Left lung (tissue), 10 donors: ENCODE results near the gene ME2. TPM values are rescaled to one million over a fixed set of nuclear protein-coding genes. Genes with fewer than 3 reads are reported as not detected.

Source experiments
- ATAC-seq: fragments of 200-7000 bp; cut with Tn5 transposase; one replicate; pipeline ENCODE4 v1.9.1; 2020; ENCODE audit warnings: moderate library complexity
- DNase-seq, 4 donors: peaks; one replicate each; pipeline ENCODE4 v3.0.0-alpha.2; 2013 to 2020
- H3K27ac ChIP-seq, 2 donors: fragments of 200-600 bp; sonication (generic) in 1 of 2; one replicate each; pipeline versions ENCODE4 v1.5.0 to v1.8.0; 2020 to 2021
- H3K27me3 ChIP-seq, 2 donors: fragments of 200-600 bp; sonication (generic) in 1 of 2; one replicate each; pipeline versions ENCODE4 v1.5.0 to v1.8.0; 2020 to 2021
- H3K36me3 ChIP-seq, 2 donors: fragments of 200-600 bp; sonication (generic) in 1 of 2; one replicate each; pipeline versions ENCODE4 v1.5.0 to v1.8.0; 2020 to 2021
- H3K4me1 ChIP-seq, 2 donors: fragments of 200-600 bp; one replicate each; pipeline ENCODE4 v1.8.0; 2021
- H3K4me3 ChIP-seq, 2 donors: fragments of 200-600 bp; sonication (generic) in 1 of 2; one replicate each; pipeline versions ENCODE4 v1.5.0 to v1.8.0; 2020 to 2021; ENCODE audit warnings: mild to moderate bottlenecking in 1 of 2
- H3K9me3 ChIP-seq, 2 donors: fragments of 200-600 bp; sonication (generic) in 1 of 2; one replicate each; pipeline versions ENCODE4 v1.5.0 to v1.8.0; 2020 to 2021
- CTCF ChIP-seq, 2 donors: fragments of 200-600 bp; sonication (generic) in 1 of 2; IDR thresholded peaks; one replicate each; pipeline versions ENCODE4 v1.5.0 to v1.8.0; 2021; ENCODE audit warnings: antibody characterized with exemption in 2 of 2
- intact Hi-C, 2 donors: fragments of 100-400 bp; cut with DNase I; formaldehyde crosslinking; loops; one replicate each; pipeline versions ENCODE4 v1.11.2 to v1.14.2; 2022
- polyA plus RNA-seq, 6 donors: library from polyadenylated mRNA; unstranded; fragments of 120-200 nt; gene quantifications; one replicate each; pipeline ENCODE4 v1.2.1, GENCODE V29; 2013; ENCODE audit not compliant: insufficient read length in 6 of 6
- total RNA-seq, 2 donors: library from RNA; stranded (reverse); fragmentation: NEBNext Ultra II Directional; extraction: Animal tissue kit (Norgen Biotek cat#: 25700); gene quantifications; one replicate each; pipeline ENCODE4 v1.2.1, GENCODE V29; 2021
- donor health status: DM: no; HTN: yes; CAD: no.
- donor health status: DM: no; HTN: no; CAD: no.

ME2 gene
- total and polyA plus RNA-seq, 8 donors: 29.7 to 61.7 (median 32.4) TPM

GRCh38 chr18:50836521-50836957, 42.4 kb upstream of the ME2 start:
- peaks cover 10 to 14% of the 10 kb centered on the region in 2 donors for H3K4me1 ChIP-seq
- H3K27me3 ChIP-seq: no peaks in the 10 kb centered on the region
- no peak overlapping the region for H3K27ac ChIP-seq
- H3K4me3 ChIP-seq: no peak overlapping the region
- ATAC-seq (peak; percentile 89), DNase-seq (no peak)
- H3K36me3 ChIP-seq: no peaks in the 10 kb centered on the region
- intact Hi-C loops: no loop called here
- no peaks in the 10 kb centered on the region for H3K9me3 ChIP-seq
- TF ChIP-seq CTCF (IDR thresholded peaks at IDR 0.05): no peak

GRCh38 chr18:50839341-50839740, 39.6 kb upstream of the ME2 start:
- Histone ChIP-seq H3K9me3 (no peaks in the 10 kb centered on the region), H3K4me1 (peaks cover 10 to 14% of the 10 kb centered on the region in 2 donors), H3K4me3 (no peak overlapping the region), H3K36me3 (no peaks in the 10 kb centered on the region), H3K27ac (no peak overlapping the region), H3K27me3 (no peaks in the 10 kb centered on the region)
- TF ChIP-seq CTCF (IDR thresholded peaks at IDR 0.05): no peak
- intact Hi-C loops: no loop called here
- ATAC-seq (no peak), DNase-seq (no peak)

GRCh38 chr18:50839996-50840395, 38.9 kb upstream of the ME2 start:
- peaks cover 10 to 14% of the 10 kb centered on the region in 2 donors for H3K4me1 ChIP-seq
- H3K9me3 ChIP-seq: no peaks in the 10 kb centered on the region
- ATAC-seq (no peak), DNase-seq (no peak)
- intact Hi-C loops: no loop called here
- H3K27me3 ChIP-seq: no peaks in the 10 kb centered on the region
- no peak for TF ChIP-seq CTCF (IDR thresholded peaks at IDR 0.05)
- no peak overlapping the region for H3K4me3 ChIP-seq
- no peak overlapping the region for H3K27ac ChIP-seq
- no peaks in the 10 kb centered on the region for H3K36me3 ChIP-seq

- H3K36me3 ChIP-seq: no peaks in the 10 kb centered on the region
- no peak overlapping the region for H3K4me3 ChIP-seq
- intact Hi-C loops: no loop called here
- no peak overlapping the region for H3K27ac ChIP-seq
- TF ChIP-seq CTCF (IDR thresholded peaks at IDR 0.05): no peak
- no peaks in the 10 kb centered on the region for H3K9me3 ChIP-seq
- no peaks in the 10 kb centered on the region for H3K4me1 ChIP-seq
- H3K27me3 ChIP-seq: no peaks in the 10 kb centered on the region
- ATAC-seq (no peak), DNase-seq (no peak)
Observed at GRCh38 chr18:50842846-50843245, 36.1 kb upstream of the ME2 start.

GRCh38 chr18:50844554-50844953, 34.4 kb upstream of the ME2 start:
- H3K4me3 ChIP-seq: no peak overlapping the region
- no peak overlapping the region for H3K27ac ChIP-seq
- DNase-seq (no peak), ATAC-seq (no peak)
- H3K4me1 ChIP-seq: no peaks in the 10 kb centered on the region
- intact Hi-C loops: no loop called here
- no peaks in the 10 kb centered on the region for H3K9me3 ChIP-seq
- no peaks in the 10 kb centered on the region for H3K27me3 ChIP-seq
- no peak for TF ChIP-seq CTCF (IDR thresholded peaks at IDR 0.05)
- H3K36me3 ChIP-seq: no peaks in the 10 kb centered on the region
